GM19099 (cell line): Measurements from ENCODE around the gene RALGAPA2.

Experiments
- POLR2A ChIP-seq: IDR thresholded peaks from 3 replicates; pipeline ENCODE4 v1.6.1; 2011; ENCODE audit warnings: low read depth; ENCODE audit not compliant: insufficient read length; ENCODE audit errors: extremely low read depth

The RALGAPA2 gene

GRCh38 chr20:20364593-20365479 is 347.6 kb downstream of the RALGAPA2 start:
- no peak for TF ChIP-seq POLR2A

- TF ChIP-seq POLR2A: no peak
Measured at GRCh38 chr20:20363799-20364592, 348.4 kb downstream of the RALGAPA2 start.

GRCh38 chr20:20363434-20363798 is 349.0 kb downstream of the RALGAPA2 start:
- TF ChIP-seq POLR2A: no peak

GRCh38 chr20:20362774-20363433 is 349.5 kb downstream of the RALGAPA2 start:
- no peak for TF ChIP-seq POLR2A

DNA sequence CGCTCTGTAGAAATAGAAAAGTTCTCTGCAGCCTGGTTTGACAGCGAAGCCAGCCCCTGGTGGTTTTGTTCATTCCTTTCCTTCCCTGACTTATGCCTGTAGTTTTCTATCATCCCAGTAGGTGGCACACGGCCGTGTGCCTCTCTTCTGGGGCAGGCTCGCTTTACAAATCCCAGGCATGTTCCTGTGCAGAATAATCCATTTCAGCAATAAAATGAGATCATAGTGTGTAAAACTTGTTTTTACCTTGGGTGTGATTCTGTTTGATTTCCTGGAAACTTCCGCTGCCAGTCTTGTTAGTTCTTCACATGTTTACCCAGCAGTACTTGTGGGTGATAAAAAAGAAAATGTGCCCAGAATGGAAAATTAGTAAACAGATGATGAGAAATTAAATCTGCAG is 352.0 kb downstream of the RALGAPA2 start:
- TF ChIP-seq POLR2A: no peak

DNA sequence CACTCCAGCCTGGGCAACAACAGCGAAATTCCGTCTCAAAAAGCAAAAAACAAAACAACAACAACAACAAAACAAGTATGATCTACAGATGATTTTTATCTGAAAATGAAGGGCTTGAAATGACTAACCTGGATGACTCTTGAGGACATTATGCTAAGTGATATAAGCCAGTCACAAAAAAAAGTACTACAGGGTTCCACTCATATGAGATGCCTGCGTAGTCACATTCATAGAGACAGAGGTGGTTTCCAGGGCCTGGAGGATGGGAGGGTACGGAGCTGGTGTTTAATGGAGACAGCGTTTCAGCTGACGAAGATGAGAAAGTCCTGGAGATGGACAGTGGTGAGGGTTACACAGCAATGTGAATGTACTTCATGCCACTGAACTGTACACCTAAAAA is 352.8 kb downstream of the RALGAPA2 start:
- no peak for TF ChIP-seq POLR2A

DNA sequence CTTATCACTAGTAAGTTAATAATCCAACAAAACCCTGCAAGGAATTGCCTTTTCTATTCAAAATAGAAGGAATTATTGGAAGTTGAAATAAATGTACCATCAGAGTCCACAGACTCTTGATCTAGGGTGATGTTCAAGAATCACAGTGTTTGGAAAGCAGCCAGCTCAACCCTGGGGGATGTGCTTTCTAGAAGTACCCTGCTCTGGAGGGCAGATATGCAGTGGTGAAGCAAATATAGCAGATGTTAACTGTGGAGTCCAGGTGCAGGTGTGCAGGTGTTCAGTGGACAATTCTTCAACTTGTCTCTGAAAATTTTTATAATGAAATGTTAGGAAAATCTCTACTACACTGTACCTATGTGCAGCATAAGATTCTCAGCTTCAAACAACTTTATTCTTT is 353.6 kb downstream of the RALGAPA2 start:
- no peak for TF ChIP-seq POLR2A

DNA sequence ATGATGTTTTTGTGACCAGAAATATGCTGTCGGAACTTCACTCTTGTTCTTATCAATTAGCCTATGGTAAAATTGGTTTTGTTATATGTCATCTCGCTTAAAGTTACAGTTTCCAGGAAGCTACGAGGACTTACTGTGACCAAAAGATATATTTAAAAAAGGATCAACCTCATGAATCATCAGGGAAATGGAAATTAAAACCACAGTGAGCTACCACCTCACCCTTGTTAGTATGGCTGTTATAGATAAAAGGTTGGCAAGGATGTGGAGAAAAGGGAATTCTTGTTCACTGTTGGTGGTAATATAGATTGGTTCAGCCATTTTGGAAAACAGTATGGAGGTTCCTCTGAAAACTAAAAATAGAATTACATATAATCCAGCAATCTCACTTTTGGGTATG is 358.9 kb downstream of the RALGAPA2 start:
- no peak for TF ChIP-seq POLR2A

GRCh38 chr20:20344476-20344875 is 368.0 kb downstream of the RALGAPA2 start:
- TF ChIP-seq POLR2A: no peak

GRCh38 chr20:20343932-20344331 is 368.5 kb downstream of the RALGAPA2 start:
- TF ChIP-seq POLR2A: no peak
